HG02884 (cell line): Measurements from ENCODE around the gene RNF213.
"Not testable (repeated sequence)": the region's sequence is repeated elsewhere in the genome, so short reads cannot be mapped to it uniquely, and the experiment has no call there.

Experiments used
- ATAC-seq: cut with Tn5 transposase; IDR thresholded peaks from one replicate; pipeline ENCODE4 v1.9.1; 2021; ENCODE audit warnings: mild to moderate bottlenecking, moderate library complexity; ENCODE audit not compliant: unreplicated experiment

Gene RNF213

DNA sequence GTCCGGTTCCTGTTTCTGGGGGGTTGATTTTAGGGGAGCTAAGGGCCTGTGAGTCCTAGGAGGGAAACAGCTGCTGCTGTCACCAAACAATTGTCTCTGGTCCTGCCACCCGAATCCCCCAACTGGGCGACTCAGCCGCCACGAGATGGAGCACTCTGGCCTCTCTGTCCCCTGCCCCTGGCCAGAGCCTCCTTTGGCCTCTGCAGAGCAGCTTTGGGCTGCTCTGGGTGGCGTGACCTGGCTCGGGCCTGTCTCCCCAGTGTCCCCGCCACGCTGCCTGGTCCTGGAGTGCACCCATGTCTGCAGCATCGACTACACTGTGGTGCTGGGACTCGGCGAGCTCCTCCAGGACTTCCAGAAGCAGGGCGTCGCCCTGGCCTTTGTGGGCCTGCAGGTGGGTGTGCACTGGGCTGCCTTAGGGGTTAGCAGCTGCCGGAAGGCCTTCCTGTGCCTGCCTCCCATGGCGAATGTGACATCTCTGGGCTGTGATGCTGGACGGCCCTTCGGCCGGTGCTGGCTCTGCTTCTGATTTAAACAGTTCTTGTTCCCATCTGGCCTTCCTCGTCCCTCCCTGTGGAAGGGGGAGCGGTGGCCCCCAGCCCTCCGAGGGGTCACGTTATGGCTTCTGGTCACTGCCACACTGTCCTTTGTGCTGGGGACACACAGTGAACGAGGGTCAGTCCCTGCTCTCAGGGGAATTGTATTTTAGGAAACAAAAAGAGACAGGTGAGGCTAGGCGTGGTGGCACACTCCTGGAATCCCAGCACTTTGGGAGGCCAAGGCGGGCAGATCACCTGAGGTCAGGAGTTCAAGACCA, 11.6 kb upstream of the RNF213 start:
- ATAC-seq: no peak

GRCh38 chr17:80251966-80252365, 8.7 kb upstream of the RNF213 start:
- no peak for ATAC-seq

GRCh38 chr17:80252871-80253270, 7.8 kb upstream of the RNF213 start:
- no peak for ATAC-seq

GRCh38 chr17:80253631-80254395, 6.8 kb upstream of the RNF213 start:
- no peak for ATAC-seq

GRCh38 chr17:80254396-80255251, 6.0 kb upstream of the RNF213 start:
- ATAC-seq: no peak

- ATAC-seq: no peak
Measured at GRCh38 chr17:80256034-80256350, 4.7 kb upstream of the RNF213 start.

- no peak for ATAC-seq
Measured at GRCh38 chr17:80257716-80258213, 2.9 kb upstream of the RNF213 start.

DNA sequence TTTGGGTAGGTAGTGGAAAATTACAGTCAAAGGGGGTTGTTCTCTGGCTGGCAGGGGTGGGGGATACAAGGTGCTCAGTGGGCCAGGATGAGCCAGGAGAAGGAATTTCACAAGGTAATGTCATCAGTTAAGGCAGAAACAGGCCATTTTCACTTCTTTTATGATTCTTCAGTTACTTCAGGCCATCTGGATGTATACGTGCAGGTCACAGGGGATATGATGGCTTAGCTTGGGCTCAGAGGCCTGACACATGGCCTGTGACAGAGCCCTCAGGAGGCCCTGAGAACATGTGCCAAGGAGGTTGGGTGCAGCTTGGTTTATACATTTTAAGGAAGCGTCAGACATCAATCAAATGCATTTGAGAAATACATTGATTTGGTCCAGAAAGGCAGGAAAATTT, 2.4 kb upstream of the RNF213 start:
- ATAC-seq: not testable (repeated sequence)

DNA sequence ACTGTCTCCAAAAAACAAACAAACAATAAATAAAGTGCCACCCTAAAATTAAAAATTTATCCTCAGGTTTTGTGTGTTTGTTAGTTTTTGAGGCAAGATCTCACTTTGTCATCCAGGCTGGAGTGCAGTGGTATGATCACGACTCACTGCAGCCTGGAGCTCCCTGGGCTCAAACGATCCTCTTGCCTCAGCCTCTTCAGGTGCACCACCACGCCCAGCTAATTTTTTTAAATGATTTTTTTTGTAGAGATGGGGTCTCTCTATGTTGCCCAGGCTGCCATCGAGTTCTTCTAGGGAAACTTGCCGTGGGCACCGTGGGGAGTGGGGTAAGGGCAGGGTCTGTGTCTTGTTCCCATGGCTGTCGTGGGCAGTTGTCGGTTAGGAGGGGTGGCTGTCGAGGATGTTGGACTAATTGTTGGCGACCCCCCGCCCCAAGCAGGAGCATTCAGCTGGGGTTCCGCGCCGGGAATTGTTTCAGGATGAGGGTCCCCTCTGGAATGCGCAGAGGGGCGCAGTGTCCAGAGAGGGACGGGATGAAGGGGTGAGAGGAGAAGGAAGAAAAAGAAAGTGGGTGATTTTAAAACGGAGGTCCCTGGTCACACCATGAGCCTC, 1.1 kb upstream of the RNF213 start:
- ATAC-seq: no peak

- no peak for ATAC-seq
Measured at GRCh38 chr17:80260069-80260535, 550 bp upstream of the RNF213 start.

DNA sequence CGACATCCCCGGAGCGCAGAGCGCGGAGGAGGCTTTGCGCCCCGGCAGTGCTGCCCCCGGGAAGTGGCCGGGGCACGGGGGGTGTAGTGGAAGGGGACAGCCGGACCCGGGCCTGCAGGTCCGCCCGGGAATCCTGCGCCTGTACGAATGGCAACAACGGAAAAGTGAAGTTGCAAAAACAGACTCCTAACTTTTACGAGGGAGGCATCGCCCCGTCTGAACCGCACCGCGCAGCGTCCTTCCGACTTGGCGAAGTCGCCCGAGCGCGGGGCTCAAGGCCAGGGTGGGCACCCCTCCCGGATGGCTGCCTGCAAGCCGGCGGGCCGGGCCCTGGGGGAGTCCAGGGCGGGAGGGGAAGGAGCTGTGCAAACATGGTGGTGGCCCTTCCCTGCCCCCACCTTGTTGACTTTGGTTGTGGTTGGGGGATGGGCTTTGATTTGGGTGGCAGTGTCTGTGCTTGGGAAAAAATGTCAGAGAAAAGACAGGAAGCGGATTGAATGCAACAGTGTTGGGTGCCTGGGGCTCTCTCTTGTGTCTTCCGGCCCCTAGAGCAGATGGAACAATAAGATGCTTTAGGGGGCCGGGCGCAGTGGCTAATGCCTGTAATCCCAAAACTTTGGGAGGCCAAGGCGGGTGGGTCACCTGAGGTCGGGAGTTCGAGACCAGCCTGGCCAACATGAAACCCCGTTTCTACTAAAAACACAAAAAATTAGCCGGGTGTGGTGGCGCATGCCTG, 675 bp downstream of the RNF213 start:
- ATAC-seq: no peak

- ATAC-seq: no peak
Measured at GRCh38 chr17:80261895-80262279, 1.2 kb downstream of the RNF213 start.

- ATAC-seq: no peak
Measured at GRCh38 chr17:80262291-80262690, 1.6 kb downstream of the RNF213 start.

DNA sequence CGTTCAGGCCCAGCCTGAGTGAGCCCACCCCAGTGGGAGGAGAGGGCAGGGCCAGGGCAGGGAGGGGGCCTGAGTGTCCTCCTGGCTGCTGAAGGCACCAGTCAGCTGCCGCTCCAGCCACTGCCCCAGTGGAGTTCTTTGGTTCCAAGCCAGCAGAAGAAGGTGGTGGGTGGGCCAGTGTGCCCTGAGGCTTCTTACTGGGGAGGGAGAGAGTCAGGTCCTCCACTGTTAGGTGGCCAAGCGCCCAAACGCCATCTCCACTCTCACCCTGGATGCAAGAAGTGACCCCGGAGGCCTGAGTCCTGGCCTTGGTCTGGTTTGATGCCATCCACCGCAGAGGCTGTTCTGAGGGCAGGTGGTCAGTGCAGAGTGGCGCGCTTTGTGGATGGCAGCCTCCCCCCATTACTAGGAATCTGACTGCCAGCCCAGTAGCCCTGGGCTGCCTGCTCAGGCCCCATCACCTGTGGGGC, 2.2 kb downstream of the RNF213 start:
- ATAC-seq: no peak

- ATAC-seq: peak; percentile 34
Measured at GRCh38 chr17:80263253-80264204, 2.9 kb downstream of the RNF213 start.

DNA sequence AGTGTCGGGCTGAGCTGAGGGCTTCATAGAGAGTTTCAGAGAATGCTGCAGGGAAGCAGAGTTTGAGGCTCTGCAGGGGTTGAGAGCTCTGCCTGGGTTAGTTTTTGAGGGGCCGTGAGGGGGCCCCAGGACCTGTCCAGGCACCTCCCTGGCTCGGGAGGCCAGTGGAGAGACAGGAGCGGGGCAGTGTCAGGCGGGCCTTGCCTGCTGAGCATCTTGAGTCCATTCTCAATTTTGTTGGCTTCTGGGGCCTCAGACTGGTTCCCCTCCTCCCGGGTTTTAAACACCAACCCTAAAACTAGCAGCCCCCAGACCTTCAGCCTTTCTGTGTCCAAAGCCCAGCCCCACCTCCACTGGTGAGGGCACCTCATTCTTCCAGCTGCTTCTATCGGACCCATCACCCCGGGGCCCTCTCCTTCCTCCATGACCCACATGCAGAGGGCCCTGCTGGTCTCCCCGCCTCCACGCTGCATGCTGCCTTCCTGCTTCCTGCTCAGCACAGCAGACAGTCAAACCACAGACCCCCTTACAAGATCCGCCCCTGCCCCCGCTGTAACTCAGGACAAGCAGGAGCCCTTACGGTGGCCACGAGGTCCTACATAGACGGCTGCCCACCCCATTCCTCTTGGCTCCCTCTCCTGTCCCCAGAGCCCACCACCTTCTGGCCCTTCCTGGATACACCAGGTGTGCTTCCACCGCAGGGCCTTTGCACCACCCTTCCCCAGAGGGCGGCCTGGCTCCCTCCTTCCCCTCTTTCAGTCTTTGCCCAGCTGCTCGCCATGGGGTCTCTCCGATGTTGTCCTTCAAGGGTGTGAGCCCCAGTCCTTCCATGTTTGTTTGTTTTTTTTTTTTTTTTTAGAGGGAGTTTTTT, 3.8 kb downstream of the RNF213 start:
- ATAC-seq: no peak

- no peak for ATAC-seq
Measured at GRCh38 chr17:80265205-80266068, 4.8 kb downstream of the RNF213 start.
